KMS-11 (cell line): Measurements from ENCODE around the gene BLOC1S1.

ENCODE experiments used
- H2AFZ ChIP-seq: fragments of 200-600 bp; sonication (generic); 2 replicates; pipeline ENCODE4 v1.6.1; 2016; ENCODE audit warnings: antibody characterized with exemption, mixed run types, low read depth
- H3K27ac ChIP-seq: fragments of 200-600 bp; sonication (generic); 2 replicates; pipeline ENCODE4 v1.6.1; 2016; ENCODE audit warnings: mild to moderate bottlenecking, mixed run types
- H3K27me3 ChIP-seq: fragments of 200-600 bp; sonication (generic); 2 replicates; pipeline ENCODE4 v1.6.1; 2017; ENCODE audit warnings: mild to moderate bottlenecking, low read depth, mixed run types, moderate library complexity; ENCODE audit not compliant: insufficient read depth
- H3K36me3 ChIP-seq: fragments of 200-600 bp; sonication (generic); 2 replicates; pipeline ENCODE4 v1.6.1; 2017; ENCODE audit warnings: mild to moderate bottlenecking, mixed run types; ENCODE audit not compliant: insufficient read depth
- H3K4me1 ChIP-seq: fragments of 200-600 bp; sonication (generic); 2 replicates; pipeline ENCODE4 v1.6.1; 2016; ENCODE audit warnings: mild to moderate bottlenecking, low read depth, mixed run types; ENCODE audit not compliant: poor library complexity, severe bottlenecking
- H3K4me2 ChIP-seq: fragments of 200-600 bp; sonication (generic); 2 replicates; pipeline ENCODE4 v1.7.0; 2016; ENCODE audit warnings: mild to moderate bottlenecking, mixed run types
- H3K4me3 ChIP-seq: fragments of 200-600 bp; sonication (generic); IDR thresholded peaks from 2 replicates; pipeline ENCODE4 v1.6.1; 2017; ENCODE audit warnings: low read depth, low read length, mixed read lengths; ENCODE audit not compliant: insufficient read depth
- H3K79me2 ChIP-seq: fragments of 200-600 bp; sonication (generic); 2 replicates; pipeline ENCODE4 v1.6.1; 2016; ENCODE audit warnings: low read depth, mixed run types; ENCODE audit not compliant: insufficient read depth
- H3K9ac ChIP-seq: fragments of 200-600 bp; sonication (generic); 2 replicates; pipeline ENCODE4 v1.6.1; 2016; ENCODE audit warnings: mild to moderate bottlenecking, mixed run types
- H4K20me1 ChIP-seq: fragments of 200-600 bp; sonication (generic); 2 replicates; pipeline ENCODE4 v1.6.1; 2016; ENCODE audit warnings: mild to moderate bottlenecking, mixed run types; ENCODE audit not compliant: insufficient read depth
- CTCF ChIP-seq: fragments of 200-600 bp; sonication (generic); conservative IDR thresholded peaks from 2 replicates; pipeline ENCODE4 v1.6.1; 2017; ENCODE audit warnings: low read depth, mild to moderate bottlenecking, antibody characterized with exemption, low read length, moderate library complexity, mixed read lengths

The BLOC1S1 gene

GRCh38 chr12:55685671-55686070, 30.2 kb upstream of the BLOC1S1 start:
- Histone ChIP-seq H4K20me1 (no peaks in the 10 kb centered on the region), H2AFZ (no peak overlapping the region), H3K27me3 (no peaks in the 10 kb centered on the region; the same call in 1 of the 2 replicates), H3K9ac (no peak overlapping the region), H3K4me1 (no peaks in the 10 kb centered on the region), H3K79me2 (no peaks in the 10 kb centered on the region), H3K4me3 (no peak overlapping the region), H3K27ac (no peak overlapping the region), H3K36me3 (no peaks in the 10 kb centered on the region), H3K4me2 (no peak overlapping the region)
- TF ChIP-seq CTCF: no peak

GRCh38 chr12:55686366-55687010, 29.4 kb upstream of the BLOC1S1 start:
- Histone ChIP-seq H2AFZ (no peak overlapping the region), H3K4me3 (no peak overlapping the region), H3K79me2 (no peaks in the 10 kb centered on the region), H4K20me1 (no peaks in the 10 kb centered on the region), H3K9ac (no peak overlapping the region), H3K4me1 (no peaks in the 10 kb centered on the region), H3K4me2 (no peak overlapping the region), H3K27ac (no peak overlapping the region), H3K27me3 (no peaks in the 10 kb centered on the region; the same call in 1 of the 2 replicates), H3K36me3 (no peaks in the 10 kb centered on the region)
- TF ChIP-seq CTCF: no peak

DNA sequence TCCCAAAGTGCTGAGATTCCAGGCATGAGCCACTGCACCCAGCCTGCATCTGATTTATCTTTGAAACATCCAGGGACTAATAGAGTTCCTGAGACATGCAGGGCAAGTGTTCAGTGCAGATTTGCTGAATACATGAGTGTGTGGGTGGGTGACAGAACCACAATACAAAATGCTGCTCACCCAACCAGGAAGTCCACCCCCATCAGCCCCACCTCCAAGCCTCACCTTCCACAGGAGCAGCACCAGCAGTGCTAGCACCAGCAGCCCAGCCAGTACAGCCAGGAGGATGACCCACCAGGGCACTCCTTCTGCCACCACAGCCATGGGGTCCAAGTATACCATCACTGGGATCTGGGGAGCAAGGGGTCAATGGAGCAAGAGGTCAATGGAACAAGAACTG, 28.1 kb upstream of the BLOC1S1 start:
- Histone ChIP-seq H2AFZ (no peak overlapping the region), H4K20me1 (no peaks in the 10 kb centered on the region), H3K9ac (no peak overlapping the region), H3K27ac (no peak overlapping the region), H3K79me2 (no peaks in the 10 kb centered on the region), H3K4me3 (no peak overlapping the region), H3K27me3 (no peaks in the 10 kb centered on the region; the same call in 1 of the 2 replicates), H3K36me3 (no peaks in the 10 kb centered on the region), H3K4me1 (no peaks in the 10 kb centered on the region), H3K4me2 (no peak overlapping the region)
- no peak for TF ChIP-seq CTCF

DNA sequence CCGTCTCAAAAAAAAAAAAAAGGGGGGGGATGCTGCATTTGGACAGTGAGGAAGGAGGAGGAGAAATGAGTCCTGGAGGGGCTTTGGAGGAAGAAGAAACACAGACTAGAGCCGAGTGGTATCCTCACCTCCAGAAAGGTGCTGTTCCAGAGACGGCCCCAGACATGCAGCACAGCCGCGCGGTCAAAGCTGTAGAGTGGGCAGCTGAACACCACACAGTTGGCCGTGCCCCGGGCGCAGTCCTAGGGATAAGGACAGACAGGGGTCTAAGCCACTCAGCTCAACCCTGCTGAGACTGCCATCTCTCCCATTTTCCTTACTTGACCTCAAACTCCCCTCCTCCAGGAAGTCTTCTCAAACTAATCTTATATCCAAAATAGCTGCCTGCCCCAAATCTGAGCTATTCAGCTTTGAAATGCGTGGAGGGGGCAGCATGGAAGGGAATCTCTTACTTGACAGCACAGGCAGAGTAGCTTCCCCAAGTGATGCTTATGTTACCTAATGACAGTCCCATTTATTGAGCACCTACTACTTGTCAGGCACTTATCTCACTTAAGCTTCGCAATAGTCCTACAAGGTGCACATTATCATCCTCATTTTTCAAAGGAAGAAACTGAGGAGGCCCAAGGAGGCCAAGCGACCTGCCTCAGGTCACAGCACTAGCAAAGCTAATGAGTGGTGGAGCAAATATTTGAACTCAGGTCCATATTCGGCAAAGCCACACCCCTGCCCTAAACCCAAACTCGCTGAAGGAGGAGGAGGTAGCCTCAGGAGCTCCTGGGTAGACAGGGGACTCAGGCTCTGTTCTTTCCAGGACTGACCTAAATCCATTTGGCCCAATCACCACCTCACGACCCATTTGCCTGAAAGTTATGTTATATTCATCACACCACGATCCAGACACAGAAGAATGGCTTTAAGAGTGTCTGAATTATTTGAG, 26.9 kb upstream of the BLOC1S1 start:
- TF ChIP-seq CTCF: no peak
- no peak overlapping the region for H3K9ac ChIP-seq
- no peaks in the 10 kb centered on the region for H4K20me1 ChIP-seq
- H2AFZ ChIP-seq: no peak overlapping the region
- no peak overlapping the region for H3K27ac ChIP-seq
- H3K4me1 ChIP-seq: no peaks in the 10 kb centered on the region
- H3K4me3 ChIP-seq: no peak overlapping the region
- H3K36me3 ChIP-seq: no peaks in the 10 kb centered on the region
- H3K4me2 ChIP-seq: no peak overlapping the region
- H3K27me3 ChIP-seq: no peaks in the 10 kb centered on the region; the same call in 1 of the 2 replicates
- H3K79me2 ChIP-seq: no peaks in the 10 kb centered on the region
